B cell (primary cell): Measurements from ENCODE around the gene TPSAB1. TPM values are rescaled to one million over a fixed set of nuclear protein-coding genes. Genes with fewer than 3 reads are reported as not detected.

Source experiments
- ATAC-seq: fragments of 200-7000 bp; cut with Tn5 transposase; one replicate; pipeline ENCODE4 v1.10.0; 2021; ENCODE audit warnings: low read depth, mild to moderate bottlenecking, moderate number of reproducible peaks, moderate library complexity
- CTCF ChIA-PET: fragments of 350-600 bp; sonication (Branson Sonifier 250); formaldehyde crosslinking; loops from one replicate; lab custom pipeline; 2021; ENCODE audit warnings: antibody characterized with exemption, inconsistent platforms; lab: Charles Lee
- POLR2A ChIA-PET: fragments of 350-600 bp; sonication (Branson Sonifier 250); formaldehyde crosslinking; loops from one replicate; lab custom pipeline; 2021; ENCODE audit warnings: antibody characterized with exemption; lab: Charles Lee
- DNase-seq: peaks from one replicate; pipeline ENCODE4 v3.0.0; 2013
- H2AFZ ChIP-seq: 2 replicates; pipeline ENCODE4 v1.6.1; 2012; ENCODE audit warnings: mild to moderate bottlenecking, low read depth, low read length; ENCODE audit not compliant: insufficient read depth, poor library complexity, severe bottlenecking
- H3K27ac ChIP-seq, 2 donors: 1 replicate in 1 of 2; 2 replicates in 1 of 2; pipeline ENCODE4 v1.5.1; 2012 to 2013; ENCODE audit warnings: low read length in 2 of 2, mild to moderate bottlenecking in 2 of 2, moderate library complexity in 1 of 2
- H3K27me3 ChIP-seq, 4 experiments: fragments of 200-600 bp in 1 of 4; sonication (generic) in 1 of 4; replicated peaks in 1 of 4; 1 replicate in 2 of 4; 2 replicates in 2 of 4; pipeline versions ENCODE4 v1.6.1 to v1.7.0; 2013 to 2016; ENCODE audit warnings: low read length in 3 of 4, mild to moderate bottlenecking in 2 of 4, mixed read lengths in 1 of 4, moderate library complexity in 1 of 4; ENCODE audit not compliant: insufficient read depth in 4 of 4, control insufficient read depth in 3 of 4; ENCODE audit errors: control extremely low read depth in 1 of 4
- H3K36me3 ChIP-seq, 2 experiments: replicated peaks in 1 of 2; 1 replicate in 1 of 2; 2 replicates in 1 of 2; pipeline versions ENCODE4 v1.6.1 to v1.7.1; 2013; ENCODE audit warnings: low read length in 1 of 2; ENCODE audit not compliant: insufficient read depth in 2 of 2, control insufficient read depth in 1 of 2; ENCODE audit errors: control extremely low read depth in 1 of 2, extremely low read depth in 1 of 2
- H3K4me1 ChIP-seq, 2 donors: fragments of 200-600 bp in 1 of 2; sonication (generic) in 1 of 2; 1 replicate in 1 of 2; 2 replicates in 1 of 2; pipeline versions ENCODE4 v1.5.1 to v1.6.1; 2013 to 2017; ENCODE audit warnings: low read length in 2 of 2; ENCODE audit not compliant: control insufficient read depth in 2 of 2, insufficient read depth in 2 of 2
- H3K4me2 ChIP-seq: replicated peaks from 2 replicates; pipeline ENCODE3; 2012; ENCODE audit warnings: mild to moderate bottlenecking, low read depth, low read length; ENCODE audit not compliant: poor library complexity, severe bottlenecking
- H3K4me3 ChIP-seq, 5 experiments: fragments of 200-600 bp in 1 of 5; sonication (generic) in 1 of 5; 1 replicate in 3 of 5; 2 replicates in 2 of 5; pipeline versions ENCODE4 v1.5.1 to v1.7.0; 2011 to 2016; ENCODE audit warnings: low read length in 4 of 5, mild to moderate bottlenecking in 4 of 5, low read depth in 2 of 5, control low read depth in 1 of 5, moderate library complexity in 1 of 5; ENCODE audit not compliant: insufficient read depth in 1 of 5; ENCODE audit errors: control extremely low read depth in 1 of 5, extremely low read depth in 1 of 5
- H3K79me2 ChIP-seq: fragments of 200-600 bp; sonication (generic); one replicate; pipeline ENCODE4 v1.6.0; 2016; ENCODE audit warnings: low read length; ENCODE audit not compliant: control insufficient read depth, insufficient read depth
- H3K9ac ChIP-seq: fragments of 200-600 bp; sonication (generic); 2 replicates; pipeline ENCODE4 v1.6.1; 2017; ENCODE audit warnings: mild to moderate bottlenecking, low read length, moderate library complexity
- H3K9me3 ChIP-seq, 3 donors: one replicate each; pipeline versions ENCODE4 v1.6.1 to v1.7.1; 2013; ENCODE audit warnings: low read length in 2 of 3; ENCODE audit not compliant: control insufficient read depth in 2 of 3, insufficient read depth in 1 of 3; ENCODE audit errors: control extremely low read depth in 1 of 3
- H4K20me1 ChIP-seq: 2 replicates; pipeline ENCODE4 v1.6.0; 2012; ENCODE audit warnings: mild to moderate bottlenecking, low read length; ENCODE audit not compliant: insufficient read depth, control insufficient read depth, poor library complexity, severe bottlenecking
- H3K27ac Mint-ChIP-seq: one replicate; pipeline ENCODE4 v1.8.0; 2021; ENCODE audit warnings: mixed read lengths
- H3K27me3 Mint-ChIP-seq: one replicate; pipeline ENCODE4 v1.8.0; 2021; ENCODE audit warnings: mixed read lengths
- H3K4me1 Mint-ChIP-seq: one replicate; pipeline ENCODE4 v1.8.0; 2021; ENCODE audit warnings: mixed read lengths
- H3K4me3 Mint-ChIP-seq: one replicate; pipeline ENCODE4 v1.8.0; 2021; ENCODE audit warnings: mixed read lengths
- H3K9me3 Mint-ChIP-seq: one replicate; pipeline ENCODE4 v1.8.0; 2022; ENCODE audit warnings: mixed read lengths; ENCODE audit not compliant: insufficient read depth
- CTCF ChIP-seq: fragments of 200-600 bp; IDR thresholded peaks from one replicate; pipeline ENCODE4 v1.8.0; 2022; ENCODE audit warnings: antibody characterized with exemption, mild to moderate bottlenecking
- EZH2 ChIP-seq: IDR thresholded peaks from 2 replicates; pipeline ENCODE4 v1.6.1; 2012; ENCODE audit warnings: borderline replicate concordance, low read depth, mild to moderate bottlenecking, moderate library complexity, low read length; ENCODE audit not compliant: insufficient read depth, poor library complexity, severe bottlenecking
- WGBS: methylation state at CpG from one replicate; pipeline ENCODE4 v1.1.5; 2013; ENCODE audit warnings: missing lambda C conversion rate; ENCODE audit not compliant: insufficient coverage; 5-methylcytosine and 5-hydroxymethylcytosine counted together
- intact Hi-C: fragments of 100-400 bp; cut with micrococcal nuclease; formaldehyde crosslinking; loops from one replicate; pipeline ENCODE4 v1.10.0; 2022
- polyA plus RNA-seq: library from polyadenylated mRNA; depleted of rRNA; stranded (reverse); fragments of >200 nt; gene quantifications from 2 replicates; pipeline ENCODE4 v1.2.3, GENCODE V29; 2012
- total RNA-seq, 2 donors: library from RNA; stranded (reverse); fragments of 120-200 nt in 1 of 2; gene quantifications; 1 replicate in 1 of 2; 2 replicates in 1 of 2; pipeline versions ENCODE4 v1.2.3 to v1.2.4, GENCODE V29; 2013 to 2022

The TPSAB1 gene
- total and polyA plus RNA-seq, 2 donors (not counting 1 experiment from before 2014, with no cell fraction given), result not detected

DNA sequence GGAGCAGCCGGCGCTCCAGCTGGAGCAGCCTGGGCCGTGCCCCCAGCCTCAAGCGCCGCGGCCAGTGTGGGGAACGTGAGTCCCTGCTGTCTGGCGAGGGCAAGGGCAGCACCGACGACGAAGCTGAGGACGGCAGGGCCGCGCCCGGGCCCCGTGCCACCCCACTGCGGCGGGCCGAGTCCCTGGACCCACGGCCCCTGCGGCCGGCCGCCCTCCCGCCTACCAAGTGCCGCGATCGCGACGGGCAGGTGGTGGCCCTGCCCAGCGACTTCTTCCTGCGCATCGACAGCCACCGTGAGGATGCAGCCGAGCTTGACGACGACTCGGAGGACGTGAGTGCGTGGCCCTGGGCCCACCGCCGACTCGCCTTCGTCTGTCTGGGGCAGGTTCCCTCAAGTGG, 31.4 kb upstream of the TPSAB1 start:
- intact Hi-C loops, result no loop called here
- no peaks in the 10 kb centered on the region for H3K79me2 ChIP-seq
- ATAC-seq, result no peak
- no peaks in the 10 kb centered on the region for H3K9me3 ChIP-seq
- H3K27me3 ChIP-seq, result no peaks in the 10 kb centered on the region
- Mint-ChIP-seq H3K27ac (no peak overlapping the region), H3K4me3 (no peak overlapping the region), H3K4me1 (no peaks in the 10 kb centered on the region), H3K9me3 (no peaks in the 10 kb centered on the region), H3K27me3 (no peaks in the 10 kb centered on the region)
- no peak overlapping the region for H3K4me3 ChIP-seq
- H2AFZ ChIP-seq, result no peak overlapping the region
- no peak overlapping the region for H3K4me2 ChIP-seq
- H3K9ac ChIP-seq, result no peak overlapping the region
- 95% methylated on average over 43 of the region's 43 CpGs for WGBS
- H3K36me3 ChIP-seq, result no peaks in the 10 kb centered on the region
- no peaks in the 10 kb centered on the region for H3K4me1 ChIP-seq
- H4K20me1 ChIP-seq, result no peaks in the 10 kb centered on the region
- ChIA-PET CTCF (no interaction called here), POLR2A (no interaction called here)
- TF ChIP-seq EZH2 (no peak), CTCF (no peak)
- no peak for DNase-seq
- no peak overlapping the region for H3K27ac ChIP-seq

GRCh38 chr16:1210461-1210860, 30.0 kb upstream of the TPSAB1 start:
- Histone ChIP-seq H2AFZ (no peak overlapping the region), H3K27me3 (no peaks in the 10 kb centered on the region), H3K79me2 (no peaks in the 10 kb centered on the region), H3K9me3 (no peaks in the 10 kb centered on the region), H3K27ac (no peak overlapping the region), H3K4me3 (no peak overlapping the region), H3K9ac (no peak overlapping the region), H4K20me1 (no peaks in the 10 kb centered on the region), H3K4me1 (no peaks in the 10 kb centered on the region), H3K4me2 (no peak overlapping the region), H3K36me3 (no peaks in the 10 kb centered on the region)
- Mint-ChIP-seq H3K27me3 (no peaks in the 10 kb centered on the region), H3K9me3 (no peaks in the 10 kb centered on the region), H3K4me3 (no peak overlapping the region), H3K27ac (no peak overlapping the region), H3K4me1 (no peaks in the 10 kb centered on the region)
- 86% methylated on average over 15 of the region's 23 CpGs for WGBS
- no peak for DNase-seq
- ChIA-PET CTCF (no interaction called here), POLR2A (no interaction called here)
- intact Hi-C loops, result no loop called here
- ATAC-seq, result no peak
- TF ChIP-seq CTCF (no peak), EZH2 (no peak)
